HG02970 (cell line): ENCODE measurements around the gene ATXN7L1.
"Not testable (repeated sequence)": the region's sequence is repeated elsewhere in the genome, so short reads cannot be mapped to it uniquely, and the experiment has no call there.

Source experiments
- ATAC-seq: cut with Tn5 transposase; IDR thresholded peaks from one replicate; pipeline ENCODE4 v1.9.1; 2021; ENCODE audit warnings: mild to moderate bottlenecking, moderate library complexity, moderate number of reproducible peaks; ENCODE audit not compliant: unreplicated experiment, low FRiP score

The ATXN7L1 gene

DNA sequence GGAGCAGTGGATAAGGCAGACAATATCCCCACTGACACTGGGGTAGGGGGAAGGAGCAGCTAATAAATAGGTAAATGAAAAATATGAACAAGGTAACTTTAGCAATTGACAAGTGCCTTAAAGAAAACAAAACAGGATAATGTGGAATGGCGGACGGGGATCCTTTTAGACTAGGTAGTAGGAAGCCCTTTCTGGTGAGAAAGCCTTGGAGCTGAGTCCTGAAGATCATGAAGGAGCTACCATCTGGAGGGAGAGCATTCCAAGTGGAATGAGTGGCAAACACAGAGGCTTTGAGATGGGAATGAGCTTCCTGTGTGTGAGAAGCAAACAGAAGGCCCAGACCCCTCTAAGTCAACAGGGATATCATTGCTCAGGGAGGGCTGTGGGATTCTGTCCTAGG is 16.0 kb upstream of the ATXN7L1 start:
- no peak for ATAC-seq

DNA sequence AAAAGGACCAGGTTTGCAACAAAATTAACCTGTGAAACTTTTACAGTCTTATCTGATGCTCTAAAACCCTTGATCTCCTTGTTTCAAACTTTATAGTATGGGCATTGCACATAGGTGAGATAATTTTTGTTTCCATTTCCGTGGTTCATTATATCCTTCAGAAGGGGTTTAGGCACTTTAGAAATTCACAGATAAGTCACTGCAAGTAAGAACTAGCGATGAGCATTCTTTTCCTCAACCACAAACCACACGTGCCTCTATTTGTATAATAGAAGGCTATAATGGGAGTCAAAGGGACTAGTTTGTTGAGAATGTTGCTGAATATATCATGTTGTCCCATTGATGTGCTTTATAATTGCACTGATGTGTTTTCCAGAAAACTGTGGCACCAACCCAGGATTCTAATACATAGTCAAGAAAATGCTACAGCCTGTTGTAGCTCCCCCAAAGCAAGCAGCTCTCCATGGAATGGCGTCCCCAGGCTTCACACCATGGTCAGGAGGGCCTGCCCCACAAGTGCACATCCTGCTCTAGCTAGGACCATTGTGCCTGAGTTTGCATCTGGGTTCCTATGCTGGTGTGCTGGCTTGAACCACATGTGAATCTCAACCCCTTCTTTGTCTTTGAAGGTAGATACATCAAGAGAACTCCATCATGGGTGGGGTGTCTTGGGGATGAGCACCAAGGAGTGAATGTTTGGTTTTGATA is 14.0 kb upstream of the ATXN7L1 start:
- ATAC-seq: no peak

DNA sequence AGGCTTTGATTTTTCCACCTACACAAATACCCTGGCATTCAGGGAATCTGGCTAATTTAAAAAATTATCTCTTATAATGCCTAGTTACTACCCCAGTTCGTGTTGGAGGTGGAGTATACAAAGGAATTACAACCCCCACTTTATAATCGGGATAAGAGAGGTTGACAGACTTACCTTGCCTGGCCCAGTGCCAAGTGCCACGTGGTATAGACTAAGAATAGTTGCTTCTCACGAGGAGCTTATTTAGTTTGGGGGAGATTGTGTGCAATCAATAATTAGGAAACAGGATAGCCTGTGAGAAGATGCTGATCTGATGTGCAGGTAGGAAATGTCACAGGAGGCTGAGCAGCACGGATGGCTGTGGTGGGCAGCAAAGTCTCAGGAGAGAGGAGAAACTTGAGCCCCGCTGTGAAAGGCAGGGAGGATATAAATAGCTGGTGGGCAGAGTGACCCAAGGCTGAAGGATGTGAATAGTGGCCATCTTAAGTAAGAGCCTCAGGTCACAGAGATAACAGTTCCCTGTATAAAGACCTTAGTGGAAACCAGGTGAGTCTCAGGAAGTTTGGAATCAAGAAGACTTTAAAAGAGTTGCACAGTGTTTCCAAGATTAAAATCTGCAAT is 11.3 kb upstream of the ATXN7L1 start:
- no peak for ATAC-seq

DNA sequence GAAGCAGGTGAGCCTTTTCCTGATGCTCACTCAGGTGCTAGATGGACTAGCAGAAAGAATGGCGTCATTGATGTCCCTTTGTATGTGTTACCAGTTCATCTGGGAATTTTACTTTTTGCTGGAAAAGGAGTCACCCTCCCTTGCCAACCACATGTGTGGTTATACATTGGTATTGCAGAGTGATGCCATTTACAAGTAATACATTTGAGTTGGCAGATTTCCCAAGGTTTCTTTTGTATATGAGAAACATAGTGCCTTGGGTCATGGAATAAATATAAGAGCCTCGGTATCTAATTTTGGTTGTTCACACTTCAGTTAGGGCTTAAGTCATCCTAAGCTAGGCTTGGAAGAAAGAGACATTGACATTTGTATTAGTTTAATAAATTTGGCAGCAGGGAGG is 10.4 kb upstream of the ATXN7L1 start:
- no peak for ATAC-seq

DNA sequence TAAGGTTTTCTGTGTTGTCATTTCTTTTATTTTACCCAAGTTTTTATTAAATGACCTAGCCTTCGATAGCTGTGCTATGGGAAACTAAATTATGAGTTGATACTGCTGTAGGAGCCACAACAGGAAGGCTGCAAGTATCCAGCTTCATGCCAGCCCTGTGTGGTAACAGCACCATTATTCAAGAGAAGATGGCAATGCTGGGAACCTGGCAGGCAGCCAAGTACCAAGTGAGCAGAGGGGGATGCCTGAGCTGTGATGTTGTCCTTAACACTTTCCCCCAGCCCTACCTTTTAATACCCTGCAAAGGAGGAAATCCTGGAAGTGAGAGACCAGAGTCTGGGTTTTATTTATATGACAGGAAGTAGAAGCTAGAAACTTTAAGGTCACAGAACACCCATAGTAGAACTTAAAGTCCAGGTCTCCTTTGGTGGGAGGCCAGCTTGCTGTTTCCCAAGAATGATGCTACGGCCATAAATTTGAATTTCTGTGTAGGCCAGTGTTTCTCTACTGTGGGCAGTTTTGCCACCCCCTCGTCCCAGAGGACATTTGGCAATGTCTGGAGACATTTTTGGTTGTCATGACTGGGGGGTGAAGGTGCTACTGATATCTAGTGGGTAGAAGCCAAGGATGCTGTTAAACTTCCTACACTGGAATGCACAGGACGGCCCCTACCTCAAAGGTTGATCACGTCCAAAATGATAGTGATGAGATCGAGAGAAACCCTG is 9.2 kb upstream of the ATXN7L1 start:
- ATAC-seq: no peak

DNA sequence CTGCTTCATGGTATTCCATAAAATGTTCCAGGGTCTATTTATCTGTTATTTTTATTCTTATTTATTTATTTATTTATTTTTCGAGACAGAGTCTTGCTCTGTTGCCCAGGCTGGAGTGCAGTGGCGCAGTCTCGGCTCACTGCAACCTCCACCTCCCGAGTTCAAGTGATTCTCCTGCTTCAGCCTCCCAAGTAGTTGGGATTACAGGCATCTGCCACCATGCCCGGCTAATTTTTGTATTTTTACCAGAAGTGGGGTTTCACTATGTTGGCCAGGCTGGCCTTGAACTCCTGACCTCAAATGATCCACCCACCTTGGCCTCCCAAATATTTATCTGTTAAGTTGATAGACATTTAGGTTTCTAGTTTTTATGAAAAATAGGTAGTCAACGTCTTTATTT is 6.8 kb upstream of the ATXN7L1 start:
- ATAC-seq: not testable (repeated sequence)

DNA sequence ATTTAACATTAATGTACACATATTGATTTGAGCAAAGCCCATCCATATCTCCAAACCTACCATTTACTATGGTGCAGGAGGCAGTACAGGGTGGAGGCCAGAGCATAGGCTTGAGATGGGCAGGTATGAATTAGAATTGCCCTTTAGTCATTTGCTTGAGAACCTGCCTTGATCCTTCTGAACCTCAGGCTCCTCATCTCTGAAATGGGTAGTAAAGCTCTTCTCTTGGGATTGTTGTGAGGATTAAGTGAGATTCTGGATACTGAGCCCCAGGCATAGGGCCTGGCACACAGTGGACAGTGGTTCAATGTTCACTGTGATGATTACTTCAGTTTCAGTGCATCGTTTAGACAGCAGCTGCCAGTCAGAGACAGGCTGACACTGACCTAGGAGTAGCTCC is 5.0 kb upstream of the ATXN7L1 start:
- no peak for ATAC-seq

DNA sequence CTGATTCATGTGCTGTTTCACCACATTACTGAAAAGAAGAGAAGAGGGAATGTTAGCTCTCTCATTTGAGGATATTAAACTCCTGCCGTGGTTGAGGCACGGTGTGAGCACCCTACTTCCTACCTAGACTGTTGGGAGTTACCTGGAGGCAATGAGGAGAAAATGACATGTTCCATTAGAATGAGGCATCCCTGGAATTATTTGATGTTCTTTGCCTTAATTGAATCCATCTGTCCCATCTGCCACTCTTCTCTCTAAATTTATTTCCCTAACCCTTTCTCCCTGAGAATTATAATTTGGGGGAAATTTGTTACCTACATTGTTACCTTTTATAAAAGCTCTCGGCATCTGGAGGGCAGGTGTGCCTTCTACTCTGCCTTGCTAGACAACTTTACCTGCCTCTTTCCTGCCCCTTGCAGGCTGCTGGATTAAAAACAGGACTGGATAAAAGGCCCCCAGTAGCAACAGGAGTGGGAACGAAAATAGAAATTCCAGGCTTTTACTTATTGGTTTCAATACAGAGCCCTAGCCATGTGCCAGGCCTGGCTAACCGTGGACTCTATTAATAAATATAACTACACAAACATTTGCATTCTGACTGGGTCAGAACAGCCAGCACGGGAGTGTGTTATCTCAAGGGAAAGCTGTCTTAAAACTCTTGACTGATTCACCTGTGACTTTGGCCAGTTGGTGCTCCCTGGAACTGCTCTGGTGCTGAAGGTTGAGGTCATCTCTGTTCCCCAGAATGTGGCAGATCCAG is 4.4 kb upstream of the ATXN7L1 start:
- ATAC-seq: no peak

DNA sequence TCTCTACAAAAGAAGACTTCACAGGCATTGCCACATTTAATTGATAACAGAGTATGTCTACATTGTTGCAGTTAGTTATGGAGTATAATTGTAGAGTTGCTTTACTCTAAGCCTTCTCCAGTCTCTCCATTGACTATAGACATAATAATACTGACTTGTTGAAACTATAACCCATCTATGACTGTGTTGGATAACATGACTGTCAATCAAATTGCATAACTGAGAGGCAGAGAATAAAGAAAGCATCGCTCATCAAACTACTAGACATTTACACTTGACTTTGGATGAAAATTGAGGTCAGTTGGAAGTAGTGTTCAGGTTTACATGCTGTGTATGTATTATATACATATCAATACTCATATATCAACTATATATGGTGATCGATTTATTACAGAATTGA is 3.4 kb upstream of the ATXN7L1 start:
- ATAC-seq: no peak

DNA sequence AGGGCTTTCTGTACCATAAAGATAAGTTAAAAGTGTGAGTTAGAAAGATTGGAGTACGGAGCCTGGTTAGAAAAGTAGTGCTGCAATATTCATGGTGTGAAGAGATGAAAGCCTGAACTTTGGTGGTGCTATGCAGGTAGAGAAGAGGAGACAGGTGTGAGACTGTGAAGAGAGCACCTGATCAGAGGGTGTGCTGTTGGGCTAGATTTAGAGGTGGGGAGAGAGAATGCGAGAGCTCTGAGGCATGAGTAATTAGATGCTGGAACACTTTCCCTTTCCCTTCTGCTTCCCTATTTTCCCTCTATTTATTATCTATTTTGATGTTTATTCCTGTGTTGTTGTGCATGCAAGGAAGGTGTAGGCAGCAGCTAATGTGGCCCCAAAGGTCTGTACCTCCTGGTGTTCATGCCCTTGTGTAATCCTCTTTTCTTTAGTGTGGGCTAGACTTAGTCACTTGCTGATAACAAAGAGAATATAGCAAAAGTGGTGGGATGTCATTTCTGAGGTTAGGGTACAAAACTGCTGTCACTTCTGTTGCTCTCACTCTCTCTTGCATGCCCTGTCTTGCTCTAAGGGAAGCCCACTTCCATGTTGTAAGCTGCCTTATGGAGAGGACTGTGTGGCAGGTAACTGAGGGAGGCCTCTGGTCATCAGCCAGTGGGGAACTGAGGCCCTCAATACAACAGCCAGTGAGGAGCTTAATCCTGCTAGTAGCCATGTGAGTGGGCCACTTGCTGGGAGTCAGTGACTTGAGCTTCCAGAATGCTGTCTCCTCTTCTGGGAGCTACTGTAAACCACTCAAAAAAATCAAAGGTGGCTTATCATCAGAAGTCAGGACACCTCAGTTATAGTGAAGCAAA is 2.6 kb upstream of the ATXN7L1 start:
- ATAC-seq: no peak

DNA sequence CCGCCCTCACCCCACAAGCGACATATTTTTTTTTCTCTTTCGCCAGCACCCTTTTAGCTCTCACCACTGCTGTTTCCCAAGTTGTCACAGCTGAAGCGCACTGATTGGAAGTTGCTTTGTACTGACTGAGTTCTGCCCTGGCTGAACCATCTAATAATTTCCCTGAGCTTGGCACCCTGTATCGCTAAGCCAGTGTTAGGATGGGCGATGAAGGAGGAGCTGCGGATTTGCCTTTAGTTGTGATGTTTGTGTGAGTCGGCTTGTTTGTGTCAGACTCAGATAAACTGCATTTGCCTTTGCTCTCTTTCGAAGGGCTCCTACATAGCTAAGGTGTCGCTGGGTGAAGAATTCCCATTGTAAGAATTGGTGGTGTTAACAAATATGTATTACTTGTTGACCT is 1.3 kb upstream of the ATXN7L1 start:
- ATAC-seq: no peak

DNA sequence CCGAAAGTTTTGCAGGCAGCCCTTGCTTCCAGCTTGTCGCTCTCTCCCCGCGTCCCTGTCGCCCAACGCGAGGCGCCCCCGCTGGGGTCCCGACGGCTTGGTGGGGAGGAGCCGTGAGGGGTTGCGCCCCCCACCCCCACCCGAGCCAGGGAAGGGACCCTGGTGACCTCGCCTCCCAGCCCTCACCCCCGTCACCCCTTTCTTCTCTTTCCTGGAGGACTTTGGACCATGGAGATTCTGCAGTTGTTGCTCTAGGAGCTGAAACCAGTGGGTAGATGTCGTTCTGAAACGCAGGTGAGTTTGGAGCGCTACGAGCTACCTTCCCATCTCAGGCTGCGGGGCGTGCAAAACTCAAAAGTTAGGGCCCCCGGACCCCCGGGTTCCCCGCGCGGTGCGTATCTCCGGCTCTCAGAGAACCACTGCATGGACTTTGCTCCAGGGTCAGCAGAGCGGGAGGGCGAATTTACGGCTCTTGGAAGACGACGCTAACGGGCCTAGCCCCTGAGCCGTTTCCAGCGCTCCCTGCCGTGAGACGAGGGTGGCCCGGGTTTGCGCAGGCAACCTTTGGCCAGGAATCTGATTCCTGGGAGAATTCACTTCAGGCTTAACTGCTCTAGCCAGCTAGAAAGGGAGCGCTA is 684 bp upstream of the ATXN7L1 start:
- no peak for ATAC-seq

DNA sequence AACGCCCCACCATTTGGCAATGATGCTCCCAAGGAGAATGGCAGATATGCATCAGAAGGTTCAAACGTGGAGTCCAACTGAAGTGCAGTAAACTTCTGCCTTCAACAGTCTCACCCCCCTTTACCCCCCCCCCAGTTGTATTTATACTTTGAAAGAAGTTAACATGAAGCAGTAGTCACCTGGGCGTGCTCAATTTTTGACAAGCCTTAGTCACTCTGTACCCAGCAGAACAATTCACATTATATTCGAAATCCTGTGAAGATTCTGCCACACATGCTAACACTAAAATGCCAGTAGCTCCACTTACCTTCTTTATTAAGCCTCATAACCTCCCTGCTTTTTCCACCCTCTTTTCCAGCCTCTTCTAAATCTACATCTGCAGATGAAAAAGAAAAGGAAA is 894 bp downstream of the ATXN7L1 start:
- ATAC-seq: no peak

DNA sequence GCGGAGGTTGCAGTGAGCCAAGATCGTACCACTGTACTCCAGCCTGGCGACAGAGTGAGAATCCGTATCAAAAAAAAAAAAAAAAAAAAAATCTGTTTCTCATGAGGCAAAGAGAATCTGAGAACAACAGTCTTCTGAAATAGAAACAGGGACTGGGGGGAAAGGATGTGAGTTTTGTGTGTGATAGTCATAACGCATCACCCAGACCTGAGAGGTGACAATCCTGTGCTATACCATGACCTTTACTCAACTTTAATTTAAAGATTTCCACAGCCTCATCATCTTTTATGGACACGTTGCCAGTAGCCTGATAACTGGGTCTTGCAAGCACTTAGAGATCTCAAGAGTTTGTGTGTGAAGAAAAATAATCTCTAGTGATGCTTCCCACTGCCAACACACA is 2.3 kb downstream of the ATXN7L1 start:
- no peak for ATAC-seq

DNA sequence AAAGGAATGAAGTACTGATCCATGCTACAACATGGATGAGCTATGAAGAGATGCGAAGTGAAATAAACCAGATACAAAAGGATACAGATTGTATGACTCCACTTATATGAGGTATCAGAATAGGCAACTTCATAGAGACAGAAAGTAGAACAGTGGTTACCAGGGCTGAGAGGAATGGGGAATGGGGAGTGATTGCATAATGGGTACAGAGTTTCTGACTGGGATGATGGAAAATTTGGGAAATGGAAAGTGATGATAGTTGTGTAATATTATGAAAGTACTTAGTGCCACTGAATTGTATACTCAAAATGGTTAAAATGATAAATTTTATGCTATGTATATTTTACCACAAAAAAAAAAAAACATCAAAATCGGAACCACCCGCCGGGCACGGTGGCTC is 3.9 kb downstream of the ATXN7L1 start:
- ATAC-seq: no peak

DNA sequence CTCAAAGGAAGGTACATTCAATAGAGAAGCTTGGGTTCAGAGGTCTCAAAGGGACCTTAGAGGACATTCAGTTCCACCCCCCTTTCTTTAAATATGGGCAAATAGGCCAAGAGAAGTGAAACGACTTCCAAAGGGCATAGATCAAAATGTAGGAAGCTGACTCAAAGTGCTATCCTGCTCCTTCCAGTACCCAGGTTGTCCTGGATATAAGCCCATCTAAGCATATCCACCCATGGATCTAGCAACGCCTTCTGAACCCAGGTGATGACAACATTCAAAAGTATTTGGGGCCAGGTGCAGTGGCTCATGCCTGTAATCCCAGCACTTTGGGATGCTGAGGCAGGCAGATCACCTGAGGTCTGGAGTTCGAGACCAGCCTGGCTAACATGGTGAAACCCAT is 5.3 kb downstream of the ATXN7L1 start:
- ATAC-seq: no peak

DNA sequence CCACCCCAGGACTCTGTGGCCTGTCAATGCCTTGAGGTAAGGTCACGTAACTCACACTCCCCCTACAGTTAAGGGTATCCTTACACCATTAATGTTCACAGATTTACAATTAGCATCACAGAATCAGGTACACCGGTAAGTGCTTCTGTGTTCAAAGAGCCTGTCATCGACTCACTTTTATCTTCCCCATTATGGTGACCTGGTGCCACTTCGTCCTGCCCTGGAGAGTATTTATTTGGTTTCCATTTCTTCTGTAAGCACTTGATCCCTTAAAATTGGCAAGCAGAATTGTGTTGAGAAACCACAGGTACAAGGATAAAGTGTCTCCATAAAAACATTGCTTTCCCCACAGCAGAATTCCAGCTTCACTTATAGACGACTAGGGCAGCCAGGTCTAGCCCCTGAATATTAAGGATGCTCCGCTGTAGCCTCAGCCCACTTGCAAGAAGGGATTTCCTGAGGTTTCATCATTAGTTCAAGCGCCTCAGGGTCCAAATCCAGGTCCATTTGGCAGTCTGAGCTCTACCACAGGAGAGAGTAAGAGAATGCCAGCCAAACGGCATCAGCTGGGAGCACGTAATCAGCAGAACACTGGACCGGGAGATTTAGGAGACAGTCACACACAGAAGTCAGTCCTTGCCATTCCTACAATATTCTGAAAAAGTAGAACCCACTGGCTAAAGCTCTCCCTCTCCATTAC is 10.1 kb downstream of the ATXN7L1 start:
- no peak for ATAC-seq

DNA sequence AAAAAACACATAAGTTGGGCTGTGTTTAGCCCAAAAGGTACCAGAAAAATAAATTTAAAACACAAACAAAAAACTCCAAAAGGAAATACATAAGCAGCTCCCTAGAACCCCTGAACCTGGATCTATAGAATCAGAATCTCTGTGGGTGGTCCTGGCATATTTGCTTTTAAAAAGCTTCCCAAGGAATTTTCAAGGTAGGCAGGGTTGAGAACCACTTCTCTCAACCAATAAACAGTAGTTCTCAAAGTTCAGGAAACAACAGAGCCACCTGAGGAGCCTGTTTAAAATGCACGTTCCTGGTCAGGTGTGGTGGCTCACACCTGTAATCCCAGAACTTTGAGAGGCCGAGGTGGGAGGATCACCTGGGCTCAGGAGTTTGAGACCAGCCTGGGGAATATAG is 12.5 kb downstream of the ATXN7L1 start:
- no peak for ATAC-seq

DNA sequence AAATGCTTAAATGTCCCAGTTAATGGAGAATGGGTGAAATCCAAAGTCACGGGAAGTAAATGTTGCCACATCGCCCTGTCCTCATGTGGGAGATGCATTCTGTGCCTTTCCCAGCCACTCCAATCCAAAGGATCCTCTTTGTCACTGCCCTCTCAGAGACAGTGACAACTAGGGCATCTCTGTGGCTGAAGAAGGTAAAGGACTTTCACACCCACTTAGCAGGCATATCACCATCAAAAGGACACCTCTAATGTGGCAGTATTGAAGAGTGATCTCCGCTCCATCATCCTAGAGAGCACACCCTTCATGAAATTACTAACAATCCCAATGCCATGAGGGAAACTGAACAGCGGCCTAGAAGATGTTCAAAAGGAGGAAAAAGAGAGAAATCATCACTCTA is 13.6 kb downstream of the ATXN7L1 start:
- no peak for ATAC-seq
